Sigmoid colon (tissue), 4 donors: ENCODE measurements around the gene ZNF766.

Source experiments
- CTCF ChIP-seq, 4 experiments: fragments of 450-650 bp in 3 of 4; fragments of 200-600 bp in 1 of 4; IDR thresholded peaks; one replicate each; pipeline ENCODE4 v1.5.1; 2016 to 2019; ENCODE audit warnings: antibody characterized with exemption in 4 of 4, mild to moderate bottlenecking in 3 of 4, moderate library complexity in 2 of 4
- EP300 ChIP-seq, 4 donors: sonication (generic); formaldehyde crosslinking; IDR thresholded peaks; one replicate each; pipeline ENCODE4 v1.6.1; 2017; ENCODE audit warnings: antibody characterized with exemption in 4 of 4
- POLR2A ChIP-seq, 2 donors: fragments of 450-650 bp; IDR thresholded peaks; one replicate each; pipeline ENCODE4 v1.6.1; 2016; ENCODE audit warnings: antibody characterized with exemption in 2 of 2, mild to moderate bottlenecking in 2 of 2, moderate library complexity in 2 of 2
- POLR2AphosphoS5 ChIP-seq, 4 donors: sonication (generic); formaldehyde crosslinking; IDR thresholded peaks; one replicate each; pipeline ENCODE4 v1.6.1; 2017; ENCODE audit warnings: antibody characterized with exemption in 4 of 4

GRCh38 chr19:52237197-52237596 lies 32.2 kb upstream of the ZNF766 start:
- TF ChIP-seq CTCF (IDR thresholded peaks at IDR 0.05), result no peak
- TF ChIP-seq EP300 (IDR thresholded peaks at IDR 0.05), result no peak
- no peak for TF ChIP-seq POLR2A (IDR thresholded peaks at IDR 0.05)
- no peak for TF ChIP-seq POLR2AphosphoS5 (IDR thresholded peaks at IDR 0.05)
